GM12878 (cell line): ENCODE measurements around the gene FBLIM1.

Experiments
- BCL3 ChIP-seq: IDR thresholded peaks from 2 replicates; pipeline ENCODE4 v1.6.1; 2011; ENCODE audit warnings: borderline replicate concordance, low read depth, mild to moderate bottlenecking, moderate library complexity, low read length; ENCODE audit not compliant: insufficient read depth, poor library complexity, severe bottlenecking
- CTCF ChIP-seq, 3 experiments: IDR thresholded peaks in 2 of 3; conservative IDR thresholded peaks in 1 of 3; 2 replicates each; pipeline ENCODE4 v1.5.1; 2011; ENCODE audit warnings: low read depth in 3 of 3, low read length in 3 of 3, mild to moderate bottlenecking in 3 of 3, control low read depth in 2 of 3, moderate library complexity in 2 of 3, inconsistent platforms in 1 of 3, mixed read lengths in 1 of 3; ENCODE audit not compliant: control insufficient read depth in 2 of 3, insufficient read depth in 1 of 3; ENCODE audit errors: extremely low read depth in 1 of 3
- POLR2A ChIP-seq: IDR thresholded peaks from 2 replicates; pipeline ENCODE4 v1.6.1; 2011; ENCODE audit warnings: low read depth, mild to moderate bottlenecking, low read length
- USF1 ChIP-seq: IDR thresholded peaks from 2 replicates; pipeline ENCODE4 v1.6.1; 2011; ENCODE audit warnings: borderline replicate concordance, low read depth, mild to moderate bottlenecking, moderate library complexity, mixed read lengths, low read length; ENCODE audit not compliant: insufficient read depth; ENCODE audit errors: extremely low read length
- ZSCAN29 ChIP-seq: fragments of 450-650 bp; IDR thresholded peaks from 2 replicates; pipeline ENCODE4 v1.6.1; 2017; ENCODE audit warnings: mild to moderate bottlenecking, moderate library complexity

DNA sequence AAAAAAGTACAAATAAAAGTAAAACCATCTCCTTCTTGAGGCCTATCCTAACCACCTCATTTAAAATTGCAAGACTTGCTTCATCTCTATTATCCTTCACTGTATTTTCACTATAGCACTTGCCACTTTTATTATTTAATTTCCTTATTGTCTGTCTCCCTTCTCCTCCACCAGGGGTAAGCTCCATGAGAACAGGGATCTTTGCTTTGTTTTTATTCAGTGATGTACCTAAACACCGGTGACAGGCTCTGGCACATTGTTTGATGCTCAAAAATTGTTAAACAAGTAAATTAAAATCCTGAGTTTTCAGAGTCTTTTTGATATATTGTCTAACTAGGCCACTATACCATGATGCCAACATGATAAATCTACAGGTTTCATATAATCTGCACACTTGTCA, 71.7 kb downstream of the FBLIM1 start:
- TF ChIP-seq CTCF (IDR thresholded peaks at IDR 0.05 in 2 of 3, conservative IDR thresholded peaks at IDR 0.05 in 1 of 3; ENCODE audit: control insufficient read depth in 2 of 3, extremely low read depth in 1 of 3, insufficient read depth in 1 of 3, low read depth in 3 of 3, low read length in 3 of 3) = no peak
- no peak for TF ChIP-seq BCL3
- TF ChIP-seq POLR2A = no peak
- TF ChIP-seq USF1 = no peak
- no peak for TF ChIP-seq ZSCAN29
